GM12878 (cell line): Measurements from ENCODE around the gene DPEP1. TPM values are rescaled to one million over a fixed set of nuclear protein-coding genes. Genes with fewer than 3 reads are reported as not detected.
A peak's percentile ranks its signal among the peaks of the same experiment; 100 is the strongest.

Source experiments
- ATAC-seq: fragments of 200-7000 bp; cut with Tn5 transposase; 3 replicates; pipeline ENCODE4 v1.9.1; 2020; ENCODE audit warnings: mild to moderate bottlenecking, moderate library complexity
- BruUV-seq: library from RNA; stranded (reverse); fragments of 400-500 nt; replicated peaks from 2 replicates; lab custom pipeline; 2021; lab: Mats Ljungman, UMichigan
- CTCF ChIA-PET: fragments of 300-600 bp; sonication (Branson Sonifier 250); formaldehyde crosslinking; extraction: SDS; loops from one replicate; lab custom pipeline; 2021; ENCODE audit warnings: inconsistent platforms; lab: Yijun Ruan, JAX
- POLR2A ChIA-PET: fragments of 350-600 bp; formaldehyde crosslinking; extraction: SDS; loops from one replicate; lab custom pipeline; 2021; ENCODE audit warnings: inconsistent platforms; lab: Charles Lee
- RAD21 ChIA-PET: fragments of 300-600 bp; sonication (Branson Sonifier 250); formaldehyde crosslinking; loops from one replicate; lab custom pipeline; 2023; ENCODE audit warnings: antibody characterized with exemption; ENCODE audit not compliant: unreplicated experiment; lab: Charles Lee
- SMC1A ChIA-PET: fragments of 300-600 bp; sonication (Branson Sonifier 250); formaldehyde crosslinking; loops from one replicate; lab custom pipeline; 2023; ENCODE audit not compliant: unreplicated experiment, uncharacterized antibody; lab: Charles Lee
- DNase-seq: peaks from one replicate; pipeline ENCODE4 v3.0.0-alpha.2; 2011; ENCODE audit warnings: low read depth, low spot score
- FAIRE-seq: peaks from 3 replicates; lab custom pipeline; 2011; peaks lifted over from hg19 to GRCh38; lab: Jason Lieb, UNC
- H2AFZ ChIP-seq: 2 replicates; pipeline ENCODE4 v1.6.0; 2011; ENCODE audit warnings: low read depth, low read length, control low read depth; ENCODE audit not compliant: control insufficient read depth
- H3K27ac ChIP-seq: 2 replicates; pipeline ENCODE4 v1.5.1; 2011; ENCODE audit warnings: control low read depth; ENCODE audit not compliant: control insufficient read depth, insufficient read depth
- H3K27me3 ChIP-seq, 2 experiments: replicated peaks in 1 of 2; 2 replicates each; pipeline versions ENCODE4 v1.6.0 to v1.6.1; 2011; ENCODE audit warnings: low read length in 1 of 2; ENCODE audit not compliant: control insufficient read depth in 2 of 2, insufficient read depth in 2 of 2
- H3K36me3 ChIP-seq, 2 experiments: 2 replicates each; pipeline ENCODE4 v1.5.1; 2011; ENCODE audit warnings: low read length in 1 of 2; ENCODE audit not compliant: control insufficient read depth in 2 of 2, insufficient read depth in 2 of 2
- H3K4me1 ChIP-seq: 2 replicates; pipeline ENCODE4 v1.6.1; 2011; ENCODE audit warnings: mild to moderate bottlenecking, low read length, moderate library complexity, mixed read lengths; ENCODE audit not compliant: control insufficient read depth, insufficient read depth
- H3K4me2 ChIP-seq: 2 replicates; pipeline ENCODE4 v1.6.0; 2011; ENCODE audit warnings: control low read depth; ENCODE audit not compliant: control insufficient read depth, insufficient read depth
- H3K4me3 ChIP-seq: fragments of 200-600 bp; sonication (generic); 2 replicates; pipeline ENCODE4 v1.5.1; 2016
- H3K79me2 ChIP-seq: 2 replicates; pipeline ENCODE4 v1.6.0; 2011; ENCODE audit warnings: low read length; ENCODE audit not compliant: control insufficient read depth, insufficient read depth
- H3K9ac ChIP-seq: 2 replicates; pipeline ENCODE4 v1.8.0; 2011; ENCODE audit warnings: low read length, control low read depth, mixed read lengths; ENCODE audit not compliant: control insufficient read depth, insufficient read depth
- H3K9me3 ChIP-seq: replicated peaks from 3 replicates; pipeline ENCODE4 v1.5.1; 2011; ENCODE audit warnings: mild to moderate bottlenecking, low read length; ENCODE audit not compliant: control insufficient read depth, insufficient read depth
- H4K20me1 ChIP-seq: 2 replicates; pipeline ENCODE4 v1.6.0; 2011; ENCODE audit not compliant: control insufficient read depth, insufficient read depth
- ASH2L ChIP-seq: fragments of 300-600, 200-600 bp; sonication (generic); IDR thresholded peaks from 2 replicates; pipeline ENCODE4 v1.6.1; 2017; ENCODE audit warnings: low read depth, mild to moderate bottlenecking, borderline replicate concordance
- CHD4 ChIP-seq: fragments of 200-600 bp; sonication (generic); IDR thresholded peaks from 2 replicates; pipeline ENCODE4 v1.6.1; 2016; ENCODE audit warnings: mild to moderate bottlenecking
- GABPA ChIP-seq: IDR thresholded peaks from 2 replicates; pipeline ENCODE4 v1.6.1; 2014; ENCODE audit warnings: antibody characterized with exemption, low read depth, mild to moderate bottlenecking, inconsistent platforms
- HCFC1 ChIP-seq: fragments of 150-350 bp; IDR thresholded peaks from 2 replicates; pipeline ENCODE4 v1.6.1; 2014; ENCODE audit warnings: low read length
- NFYB ChIP-seq: IDR thresholded peaks from 2 replicates; pipeline ENCODE4 v1.6.1; 2011; ENCODE audit warnings: low read depth, mild to moderate bottlenecking, low read length, improper control_type of control experiment, moderate library complexity; ENCODE audit not compliant: insufficient read depth
- NKRF ChIP-seq: fragments of 450-650 bp; conservative IDR thresholded peaks from 2 replicates; pipeline ENCODE4 v1.6.1; 2017; ENCODE audit warnings: mild to moderate bottlenecking, moderate library complexity
- NR2C2 ChIP-seq: IDR thresholded peaks from 2 replicates; pipeline ENCODE4 v1.6.1; 2011; ENCODE audit warnings: borderline replicate concordance, low read depth; ENCODE audit not compliant: control insufficient read depth, insufficient read length
- POLR2AphosphoS5 ChIP-seq: IDR thresholded peaks from 2 replicates; pipeline ENCODE4 v1.6.1; 2011; ENCODE audit warnings: mild to moderate bottlenecking, low read length, inconsistent platforms
- RB1 ChIP-seq: fragments of 450-650 bp; formaldehyde crosslinking; IDR thresholded peaks from 2 replicates; pipeline ENCODE4 v1.6.1; 2017; ENCODE audit warnings: mild to moderate bottlenecking, borderline replicate concordance
- STAT1 ChIP-seq: fragments of 450-650 bp; conservative IDR thresholded peaks from 2 replicates; pipeline ENCODE4 v1.6.1; 2014; ENCODE audit warnings: antibody characterized with exemption, mild to moderate bottlenecking
- STAT3 ChIP-seq: IDR thresholded peaks from 2 replicates; pipeline ENCODE4 v1.6.1; 2011; ENCODE audit warnings: low read depth, low read length, improper control_type of control experiment
- USF1 ChIP-seq: IDR thresholded peaks from 2 replicates; pipeline ENCODE4 v1.6.1; 2011; ENCODE audit warnings: borderline replicate concordance, low read depth, mild to moderate bottlenecking, moderate library complexity, mixed read lengths, low read length; ENCODE audit not compliant: insufficient read depth; ENCODE audit errors: extremely low read length
- USF2 ChIP-seq: IDR thresholded peaks from 2 replicates; pipeline ENCODE4 v1.6.1; 2011; ENCODE audit warnings: low read depth, low read length, improper control_type of control experiment, borderline replicate concordance
- WRNIP1 ChIP-seq: IDR thresholded peaks from 2 replicates; pipeline ENCODE4 v1.6.1; 2011; ENCODE audit warnings: low read depth, low read length, improper control_type of control experiment, borderline replicate concordance
- ZBTB11 ChIP-seq: fragments of 450-650 bp; formaldehyde crosslinking; IDR thresholded peaks from 2 replicates; pipeline ENCODE4 v1.5.0; 2022; ENCODE audit warnings: mild to moderate bottlenecking, missing genetic modification characterization
- WGBS: methylation state at CpG from one replicate; pipeline ENCODE4 v1.1.6; 2016; ENCODE audit warnings: low lambda C conversion rate; ENCODE audit not compliant: insufficient replicate concordance, insufficient coverage; ENCODE audit errors: missing lambda C conversion rate; 5-methylcytosine and 5-hydroxymethylcytosine counted together
- in situ Hi-C: fragments of 300-500 bp; cut with MboI; formaldehyde crosslinking; loops from 9 replicates; pipeline ENCODE4 v1.14.3; 2018; ENCODE audit warnings: mixed read lengths
- intact Hi-C: fragments of 100-400 bp; cut with micrococcal nuclease; formaldehyde crosslinking; loops from one replicate; pipeline ENCODE4 v1.14.2; 2022; ENCODE audit not compliant: unreplicated experiment
- polyA plus RNA-seq, 11 experiments: library from polyadenylated mRNA; depleted of rRNA in 4 of 11; unstranded in 6 of 11; stranded (reverse) in 5 of 11; fragments of >200 nt; fragmentation: Nextera tagmentation in 4 of 11; fragmentation: Illumina TruSeq in 1 of 11; extraction: Ambion mirVana in 4 of 11; extraction: Trizol in 1 of 11; gene quantifications; 1 replicate in 1 of 11; 2 replicates in 10 of 11; pipeline versions ENCODE4 v1.2.1 to v1.2.3, GENCODE V29; 2011 to 2016; ENCODE audit warnings: inconsistent platforms in 2 of 11, missing spikeins in 2 of 11, low read depth in 1 of 11
- total RNA-seq, 4 experiments: library from RNA; depleted of rRNA in 3 of 4; stranded (reverse); fragments of >200 nt in 3 of 4; fragmentation: Illumina TruSeq in 1 of 4; extraction: Trizol in 1 of 4; gene quantifications; 2 replicates each; pipeline versions ENCODE4 v1.2.1 to v1.2.3, GENCODE V29; 2013 to 2021

Gene DPEP1
- total and polyA plus RNA-seq, 10 of the 15 experiments (the other 5 are each of a cell fraction or from before 2014, with no cell fraction given), result not detected

DNA sequence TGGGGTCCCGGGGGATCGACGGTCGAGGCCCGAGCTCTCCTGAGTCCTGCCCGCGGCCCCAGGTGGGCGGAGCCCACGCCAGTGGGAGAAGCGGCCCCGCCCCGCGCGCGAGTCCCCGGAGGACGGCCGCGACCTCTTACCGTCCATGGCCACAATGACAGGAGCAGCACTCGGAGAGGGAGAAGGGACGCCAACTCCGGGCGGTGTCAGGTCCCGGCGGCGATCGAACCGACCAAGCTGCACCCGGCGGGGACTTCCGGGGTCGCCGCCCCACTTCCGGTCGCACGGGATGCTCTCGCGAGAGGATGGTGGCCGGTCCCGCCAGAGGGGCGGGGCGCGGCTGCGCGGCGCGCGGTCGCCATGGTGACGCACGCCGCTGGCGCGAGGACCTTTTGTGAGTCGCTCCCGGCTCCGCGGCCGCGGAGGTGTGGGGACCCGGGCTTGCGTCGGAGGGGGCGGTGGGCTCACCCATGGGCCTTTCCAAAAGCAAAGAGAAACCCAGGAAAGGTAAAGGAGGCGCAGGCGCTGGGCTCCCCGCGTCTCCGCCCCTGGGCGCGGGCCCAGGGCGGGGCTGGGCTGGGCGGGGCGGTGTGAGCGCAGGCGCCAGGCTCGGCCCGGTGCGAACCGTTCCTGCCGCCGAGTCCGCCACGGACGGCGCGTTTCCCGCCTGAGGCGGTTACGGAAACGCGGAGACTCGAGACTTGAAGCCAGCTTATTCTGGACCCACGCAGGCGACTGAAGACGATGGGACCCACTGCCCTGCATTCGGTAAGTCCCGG, 44.2 kb downstream of the DPEP1 start, which contains the start of the genes CHMP1A and SPATA33:
TSS of gene CHMP1A (minus strand) at position 267 of the 779 bp plus-strand sequence. CDS start at position 147, 120 bp downstream.
TSS of gene SPATA33 (plus strand) at position 395 of the 779 bp plus-strand sequence. CDS start at position 471, 76 bp downstream.
- peak; percentile 97 for FAIRE-seq
- Histone ChIP-seq H3K9me3 (no peaks in the 10 kb centered on the region), H3K36me3 (peaks cover 1 to 2% of the 10 kb centered on the region in 2 experiments; a peak in 3 of 4 replicates), H3K27ac (peak within 1 kb of the TSS; percentile 88), H3K4me2 (peak within 1 kb of the TSS; percentile 96), H3K4me3 (peak within 1 kb of the TSS; percentile 97), H3K4me1 (peaks cover 14% of the 10 kb centered on the region), H2AFZ (peak within 1 kb of the TSS; percentile 97), H3K9ac (peak within 1 kb of the TSS; percentile 96), H3K79me2 (peaks cover 45% of the 10 kb centered on the region), H3K27me3 (no peaks in the 10 kb centered on the region), H4K20me1 (no peaks in the 10 kb centered on the region)
- peak; percentile 97 for ATAC-seq
- 1% methylated on average over 60 of the region's 99 CpGs for WGBS
- SMC1A ChIA-PET, result interaction anchor here (2.4 kb wide), 1 partner anchor 29 kb away, joined by 6 read pairs; the partner anchor contains the start of gene CDK10
- intact Hi-C loops (no loop called here), in situ Hi-C loops (no loop called here)
- BruUV-seq, result no TSS peak
- POLR2A ChIA-PET, result interaction anchor here (0.6 to 1.6 kb wide), 5 partner anchors 29 to 1087 kb away, joined by 3 to 7 read pairs (median 5); partner anchors contain the start of genes CDK10 and ZC3H18
- CTCF ChIA-PET, result interaction anchor here (1.1 to 2.9 kb wide), 3 partner anchors 40 to 43 kb away, joined by 3 to 11 read pairs (median 9); no protein-coding TSS in a partner anchor
- RAD21 ChIA-PET, result interaction anchor here (0.6 to 1.1 kb wide), 3 partner anchors 42 to 411 kb away, joined by 3 to 5 read pairs (median 4); no protein-coding TSS in a partner anchor
- DNase-seq, result peak; percentile 45
- 0 out of 2 replicates have a peak, but pooled peaks have one; percentile 67 for TF ChIP-seq RB1
- no peak for TF ChIP-seq WRNIP1
- no peak for TF ChIP-seq STAT3
- peak; percentile 98 for TF ChIP-seq NKRF
- no peak for TF ChIP-seq USF2
- TF ChIP-seq USF1, result no peak
- no peak for TF ChIP-seq NFYB
- TF ChIP-seq CHD4, result no peak
- TF ChIP-seq STAT1, result no peak
- TF ChIP-seq NR2C2, result no peak
- peak; percentile 87 for TF ChIP-seq GABPA
- peak; percentile 94 for TF ChIP-seq POLR2AphosphoS5
- TF ChIP-seq HCFC1, result peak; percentile 50; the same call in 1 of the 2 replicates
- TF ChIP-seq ASH2L, result peak; percentile 71; the same call in 1 of the 2 replicates
- TF ChIP-seq ZBTB11 (CRISPR knock-in tag), result peak; percentile 58
